H9 (cell line): Measurements from ENCODE around the gene MUCL3. TPM values are rescaled to one million over a fixed set of nuclear protein-coding genes. Genes with fewer than 3 reads are reported as not detected.
A peak's percentile ranks its signal among the peaks of the same experiment; 100 is the strongest.

Source experiments
- DNase-seq: peaks from one replicate; pipeline ENCODE4 v3.0.0-alpha.2; 2017
- H2AFZ ChIP-seq: one replicate; pipeline ENCODE4 v1.6.1; 2013; ENCODE audit warnings: mild to moderate bottlenecking, low read length, control low read depth, moderate library complexity
- H2AK5ac ChIP-seq: 2 replicates; pipeline ENCODE4 v1.6.1; 2013; ENCODE audit warnings: low read length, control low read depth, mixed read lengths; ENCODE audit not compliant: insufficient read length
- H2BK120ac ChIP-seq: one replicate; pipeline ENCODE4 v1.6.1; 2013; ENCODE audit warnings: low read depth, mild to moderate bottlenecking, low read length, control low read depth, inconsistent platforms; ENCODE audit not compliant: poor library complexity, severe bottlenecking
- H2BK12ac ChIP-seq: 2 replicates; pipeline ENCODE4 v1.6.1; 2013; ENCODE audit warnings: low read length, control low read depth, mixed read lengths, low read depth; ENCODE audit not compliant: insufficient read length
- H2BK15ac ChIP-seq: 2 replicates; pipeline ENCODE4 v1.6.1; 2013; ENCODE audit warnings: low read depth, low read length, control low read depth
- H2BK20ac ChIP-seq: one replicate; pipeline ENCODE4 v1.6.1; 2013; ENCODE audit warnings: low read depth, mild to moderate bottlenecking, low read length, control low read depth, inconsistent platforms; ENCODE audit not compliant: poor library complexity, severe bottlenecking
- H2BK5ac ChIP-seq: 2 replicates; pipeline ENCODE4 v1.6.1; 2013; ENCODE audit warnings: low read length, control low read depth, mixed read lengths; ENCODE audit not compliant: insufficient read length
- H3K14ac ChIP-seq: 2 replicates; pipeline ENCODE4 v1.6.1; 2013; ENCODE audit warnings: low read length, control low read depth; ENCODE audit not compliant: insufficient read depth
- H3K18ac ChIP-seq: 2 replicates; pipeline ENCODE4 v1.6.1; 2013; ENCODE audit warnings: low read depth, mild to moderate bottlenecking, mixed read lengths, low read length, control low read depth; ENCODE audit not compliant: insufficient read length
- H3K23ac ChIP-seq: 2 replicates; pipeline ENCODE4 v1.6.1; 2013; ENCODE audit warnings: low read length, control low read depth, mixed read lengths, low read depth; ENCODE audit not compliant: insufficient read length
- H3K23me2 ChIP-seq: 2 replicates; pipeline ENCODE4 v1.6.1; 2013; ENCODE audit warnings: low read depth, mild to moderate bottlenecking, mixed read lengths, low read length, control low read depth; ENCODE audit not compliant: insufficient read length, poor library complexity, severe bottlenecking
- H3K27ac ChIP-seq: 2 replicates; pipeline ENCODE4 v1.5.1; 2013; ENCODE audit warnings: low read length, control low read depth, mixed read lengths, low read depth; ENCODE audit not compliant: insufficient read length
- H3K27me3 ChIP-seq: 2 replicates; pipeline ENCODE4 v1.6.1; 2013; ENCODE audit warnings: low read length, control low read depth, inconsistent platforms; ENCODE audit not compliant: insufficient read depth
- H3K4ac ChIP-seq: 2 replicates; pipeline ENCODE4 v1.6.1; 2013; ENCODE audit warnings: low read depth, mild to moderate bottlenecking, control low read depth, inconsistent platforms, low read length, moderate library complexity
- H3K4me1 ChIP-seq: 2 replicates; pipeline ENCODE4 v1.6.1; 2013; ENCODE audit warnings: low read length, control low read depth, inconsistent platforms; ENCODE audit not compliant: insufficient read depth
- H3K4me2 ChIP-seq: 2 replicates; pipeline ENCODE4 v1.6.1; 2013; ENCODE audit warnings: low read length, control low read depth, mixed read lengths; ENCODE audit not compliant: insufficient read length, insufficient read depth
- H3K56ac ChIP-seq: 2 replicates; pipeline ENCODE4 v1.6.1; 2013; ENCODE audit warnings: low read depth, mild to moderate bottlenecking, mixed read lengths, low read length, control low read depth; ENCODE audit not compliant: insufficient read length
- H3K79me1 ChIP-seq: 2 replicates; pipeline ENCODE4 v1.6.1; 2013; ENCODE audit warnings: low read depth, mild to moderate bottlenecking, moderate library complexity, low read length, control low read depth, inconsistent platforms; ENCODE audit not compliant: insufficient read depth, poor library complexity, severe bottlenecking
- H3K79me2 ChIP-seq: 2 replicates; pipeline ENCODE4 v1.6.1; 2013; ENCODE audit warnings: low read length, control low read depth, inconsistent platforms; ENCODE audit not compliant: insufficient read depth
- H3K9ac ChIP-seq: 2 replicates; pipeline ENCODE4 v1.6.1; 2013; ENCODE audit warnings: low read length, control low read depth, mixed read lengths; ENCODE audit not compliant: insufficient read length; ENCODE audit errors: extremely low read depth
- H3K9me3 ChIP-seq: one replicate; pipeline ENCODE4 v1.6.1; 2013; ENCODE audit warnings: low read depth, low read length, inconsistent platforms; ENCODE audit not compliant: control insufficient read depth
- H3T11ph ChIP-seq: one replicate; pipeline ENCODE4 v1.6.1; 2013; ENCODE audit warnings: mild to moderate bottlenecking, low read length, control low read depth, inconsistent platforms
- H4K20me1 ChIP-seq: one replicate; pipeline ENCODE4 v1.6.1; 2013; ENCODE audit not compliant: control insufficient read depth, insufficient read length, insufficient read depth
- H4K5ac ChIP-seq: 2 replicates; pipeline ENCODE4 v1.6.1; 2013; ENCODE audit warnings: low read depth, mild to moderate bottlenecking, mixed read lengths, low read length, control low read depth; ENCODE audit not compliant: insufficient read length
- H4K8ac ChIP-seq: replicated peaks from 2 replicates; pipeline ENCODE4 v1.6.1; 2013; ENCODE audit warnings: low read length, control low read depth, mixed read lengths, low read depth; ENCODE audit not compliant: insufficient read length
- H4K91ac ChIP-seq: 2 replicates; pipeline ENCODE4 v1.6.1; 2013; ENCODE audit warnings: low read depth, mild to moderate bottlenecking, moderate library complexity, mixed read lengths, low read length, control low read depth; ENCODE audit not compliant: insufficient read length
- H3K27ac Mint-ChIP-seq, 3 experiments: 2 replicates in 2 of 3; 3 replicates in 1 of 3; pipeline ENCODE4 v1.8.0; 2020 to 2021; ENCODE audit warnings: mixed read lengths in 3 of 3, mild to moderate bottlenecking in 1 of 3, moderate library complexity in 1 of 3
- H3K27me3 Mint-ChIP-seq: 2 replicates; pipeline ENCODE4 v1.8.0; 2021; ENCODE audit warnings: low read depth, mild to moderate bottlenecking, moderate library complexity, mixed read lengths
- H3K36me3 Mint-ChIP-seq, 3 experiments: 2 replicates in 2 of 3; 3 replicates in 1 of 3; pipeline ENCODE4 v1.8.0; 2020 to 2021; ENCODE audit warnings: low read depth in 3 of 3, mixed read lengths in 3 of 3; ENCODE audit not compliant: insufficient read depth in 1 of 3
- H3K4me1 Mint-ChIP-seq, 2 experiments: 2 replicates each; pipeline ENCODE4 v1.8.0; 2020; ENCODE audit warnings: mixed read lengths in 2 of 2
- H3K4me3 Mint-ChIP-seq, 2 experiments: 2 replicates in 1 of 2; 3 replicates in 1 of 2; pipeline ENCODE4 v1.8.0; 2020 to 2021; ENCODE audit warnings: mild to moderate bottlenecking in 2 of 2, mixed read lengths in 2 of 2, moderate library complexity in 1 of 2
- H3K9me3 Mint-ChIP-seq, 2 experiments: 2 replicates in 1 of 2; 3 replicates in 1 of 2; pipeline ENCODE4 v1.8.0; 2020; ENCODE audit warnings: mild to moderate bottlenecking in 2 of 2, mixed read lengths in 2 of 2, moderate library complexity in 1 of 2
- CTCF ChIP-seq: fragments of 200-600 bp; sonication (generic); conservative IDR thresholded peaks from 3 replicates; pipeline ENCODE4 v1.8.0; 2021; ENCODE audit warnings: antibody characterized with exemption, mild to moderate bottlenecking
- WGBS: extraction: QIAGEN DNeasy Blood & Tissue Kit; methylation state at CpG from one replicate; pipeline ENCODE4 v1.1.7; 2013; ENCODE audit warnings: missing lambda C conversion rate, low lambda C conversion rate, mixed read lengths; ENCODE audit not compliant: insufficient read length; ENCODE audit errors: extremely low coverage; 5-methylcytosine and 5-hydroxymethylcytosine counted together
- total RNA-seq: library from RNA; stranded (reverse); gene quantifications from 2 replicates; pipeline ENCODE4 v1.2.1, GENCODE V29; 2021

MUCL3 gene
- total RNA-seq, 1 experiment from 2014 or later, result 0.15 TPM

- Histone ChIP-seq H2BK20ac (no peak overlapping the region), H3K14ac (no peak overlapping the region), H3T11ph (no peak overlapping the region), H3K79me2 (no peaks in the 10 kb centered on the region), H3K4ac (no peak overlapping the region), H3K79me1 (no peaks in the 10 kb centered on the region), H3K9me3 (no peaks in the 10 kb centered on the region), H2BK12ac (no peak overlapping the region), H4K91ac (no peak overlapping the region), H3K27ac (no peak overlapping the region), H3K56ac (no peak overlapping the region), H3K9ac (no peak overlapping the region), H4K8ac (no peak overlapping the region), H3K27me3 (no peaks in the 10 kb centered on the region; the same call in 1 of the 2 replicates), H3K23ac (no peak overlapping the region), H3K4me2 (peak overlapping the region; percentile 44), H2AK5ac (no peak overlapping the region), H2AFZ (no peak overlapping the region), H2BK15ac (no peak overlapping the region), H4K20me1 (no peaks in the 10 kb centered on the region), H2BK5ac (no peak overlapping the region), H3K4me1 (no peaks in the 10 kb centered on the region), H2BK120ac (no peak overlapping the region), H3K23me2 (peaks cover 5% of the 10 kb centered on the region), H4K5ac (no peak overlapping the region), H3K18ac (no peak overlapping the region)
- Mint-ChIP-seq H3K27me3 (peaks cover 74% of the 10 kb centered on the region), H3K4me3 (peak overlapping the region; percentile 59 to 72), H3K36me3 (no peaks in the 10 kb centered on the region; a peak in 1 of 7 replicates), H3K4me1 (peaks cover 14 to 26% of the 10 kb centered on the region in 2 experiments), H3K27ac (peak overlapping the region in 1 of 3 experiments; percentile 40; a peak in 2 of 7 replicates), H3K9me3 (peaks cover 0 to 2% of the 10 kb centered on the region in 2 experiments; a peak in 3 of 5 replicates)
- no peak for TF ChIP-seq CTCF
- peak; percentile 77 for DNase-seq
- no CpG with 5 or more reads among the region's 46 CpGs for WGBS
Observed at GRCh38 chr6:30955367-30956042, 14.7 kb downstream of the MUCL3 start.
